GM18861 (cell line): ENCODE data around the gene CBFA2T2.
A peak's percentile ranks its signal among the peaks of the same experiment; 100 is the strongest.
"Not testable (repeated sequence)": the region's sequence is repeated elsewhere in the genome, so short reads cannot be mapped to it uniquely, and the experiment has no call there.

ENCODE experiments used
- ATAC-seq: cut with Tn5 transposase; IDR thresholded peaks from one replicate; pipeline ENCODE4 v1.9.1; 2021; ENCODE audit not compliant: unreplicated experiment

CBFA2T2 gene

GRCh38 chr20:33490023-33490933 lies at the start of gene CBFA2T2:
Gene CBFA2T2, plus strand, starts transcription at chr20:33490096. Its CDS starts 172 bp downstream, at chr20:33490268.
- peak; percentile 13 for ATAC-seq

- not testable (repeated sequence) for ATAC-seq
Measured at GRCh38 chr20:33440562-33440961, 49.3 kb upstream of the CBFA2T2 start.

GRCh38 chr20:33441142-33441955 lies 48.5 kb upstream of the CBFA2T2 start:
- no peak for ATAC-seq

GRCh38 chr20:33442136-33443005 lies 47.5 kb upstream of the CBFA2T2 start:
- no peak for ATAC-seq

- no peak for ATAC-seq
Measured at GRCh38 chr20:33443006-33443511, 46.8 kb upstream of the CBFA2T2 start.

- peak; percentile 36 for ATAC-seq
Measured at GRCh38 chr20:33443512-33444239, 46.2 kb upstream of the CBFA2T2 start, which contains the start of gene SNTA1. Gene SNTA1, minus strand, starts transcription at chr20:33443763. Its CDS starts 143 bp downstream, at chr20:33443620.

- no peak for ATAC-seq
Measured at GRCh38 chr20:33444797-33445560, 44.9 kb upstream of the CBFA2T2 start.

GRCh38 chr20:33445881-33446625 lies 43.8 kb upstream of the CBFA2T2 start:
- ATAC-seq = no peak

GRCh38 chr20:33450867-33451266 lies 39.0 kb upstream of the CBFA2T2 start:
- ATAC-seq = no peak

- ATAC-seq = not testable (repeated sequence)
Measured at GRCh38 chr20:33456916-33457642, 32.8 kb upstream of the CBFA2T2 start.

GRCh38 chr20:33459599-33459998 lies 30.3 kb upstream of the CBFA2T2 start:
- ATAC-seq = no peak

- no peak for ATAC-seq
Measured at GRCh38 chr20:33460711-33461110, 29.2 kb upstream of the CBFA2T2 start.

- ATAC-seq = no peak
Measured at GRCh38 chr20:33463332-33464101, 26.4 kb upstream of the CBFA2T2 start.

- ATAC-seq = not testable (repeated sequence)
Measured at GRCh38 chr20:33464759-33465158, 25.1 kb upstream of the CBFA2T2 start.

- ATAC-seq = no peak
Measured at GRCh38 chr20:33465481-33466302, 24.2 kb upstream of the CBFA2T2 start.

- ATAC-seq = no peak
Measured at GRCh38 chr20:33466303-33466646, 23.6 kb upstream of the CBFA2T2 start.
